ENCODE results near the gene LRRC32. TPM values are rescaled to one million over a fixed set of nuclear protein-coding genes. Genes with fewer than 3 reads are reported as not detected.

Gene LRRC32
- total and polyA plus RNA-seq, 8 donors: 14.0 to 270 (median 23.9) TPM

DNA sequence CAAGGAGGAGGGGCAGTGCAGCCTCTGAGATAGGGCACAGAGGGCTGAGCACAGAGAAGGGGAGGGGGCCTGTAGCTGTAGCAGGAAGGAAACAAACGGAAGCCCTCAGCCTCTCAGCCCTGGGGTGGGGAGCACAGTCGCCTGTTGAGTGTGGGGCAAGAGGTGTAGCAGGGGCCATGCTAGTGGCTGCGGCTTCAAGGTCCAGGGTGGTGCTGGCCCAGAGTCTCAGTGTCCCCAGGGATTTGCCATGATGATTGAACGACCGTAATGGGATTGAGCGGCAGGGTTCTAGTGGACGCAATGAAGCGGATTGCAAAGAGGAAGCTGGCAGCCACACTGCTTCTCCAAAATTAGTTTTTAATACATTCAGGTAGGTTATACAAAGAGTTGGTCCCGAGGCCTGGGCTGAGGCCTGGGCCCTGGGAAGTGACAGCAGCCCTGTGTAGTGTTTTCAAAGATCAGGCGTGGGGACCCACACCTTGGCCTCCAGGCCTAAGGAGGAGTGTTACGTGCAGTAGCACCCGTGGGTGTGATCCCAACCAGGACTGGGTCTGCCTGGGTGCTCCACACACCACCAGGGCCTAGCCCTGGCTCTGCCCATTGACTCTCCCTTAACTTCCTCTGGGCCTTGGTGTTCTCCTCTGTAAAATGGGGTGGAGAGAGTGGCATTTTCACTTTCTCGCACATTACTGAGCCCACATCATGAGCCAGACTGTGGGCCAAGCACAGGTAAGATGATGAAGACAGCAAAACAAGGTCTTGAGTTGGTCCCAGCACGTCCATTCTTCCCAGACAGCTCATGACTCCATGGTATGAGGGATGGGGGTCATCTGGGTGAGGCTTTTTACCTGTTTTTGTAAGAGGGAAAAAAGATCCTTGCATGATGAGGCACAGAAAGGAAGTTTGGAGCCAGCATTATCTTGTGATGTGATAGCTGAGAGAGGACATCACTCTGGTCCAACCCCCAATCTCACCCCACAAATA is 13.1 kb downstream of the LRRC32 start:
- Histone ChIP-seq H3K27me3 (no peaks in the 10 kb centered on the region), H3K9me3 (no peaks in the 10 kb centered on the region), H3K36me3 (peaks cover 0 to 23% (median 22%) of the 10 kb centered on the region in 4 donors), H3K4me1 (peaks cover 13 to 39% (median 29%) of the 10 kb centered on the region in 4 donors), H3K27ac (peak overlapping the region; percentile 7 to 82 (median 24)), H3K4me3 (no peak overlapping the region)
- WGBS, 5 donors: 77 to 84% (median 81%) methylated on average over 14 of the region's 14 CpGs
- intact Hi-C loops (cut with DNase I; ENCODE audit: low total_unique reads): no loop called here
- TF ChIP-seq EP300 (IDR thresholded peaks at IDR 0.05) (no peak), POLR2A (IDR thresholded peaks at IDR 0.05) (no peak)
- DNase-seq: peak in 1 of 2 donors; percentile 18

DNA sequence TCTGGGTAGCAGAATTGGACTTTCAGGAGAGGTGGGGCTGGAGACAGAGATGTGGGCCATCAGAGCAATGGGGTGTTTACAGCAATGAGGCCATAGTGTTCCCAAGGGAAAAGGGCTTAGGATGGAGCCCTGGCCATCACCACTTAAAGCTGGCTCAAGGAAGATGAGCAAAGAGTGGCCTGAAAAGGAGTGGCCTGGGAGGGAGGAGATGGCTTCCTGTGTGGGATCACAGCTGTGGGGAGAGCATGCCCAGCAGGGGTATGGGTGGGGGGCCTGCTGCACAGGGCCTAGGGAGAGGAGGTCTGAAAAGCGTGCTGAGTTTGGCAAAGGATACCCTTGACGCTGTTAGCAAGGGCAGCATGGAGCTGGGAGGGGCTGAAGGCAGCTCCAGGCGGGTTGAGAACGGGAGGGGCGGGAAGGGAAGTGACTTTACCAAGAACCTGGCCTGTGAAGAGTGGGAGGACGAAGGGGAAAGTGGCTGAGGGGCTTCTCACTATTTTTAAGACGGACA is 13.9 kb downstream of the LRRC32 start:
- Histone ChIP-seq H3K36me3 (peaks cover 0 to 23% (median 22%) of the 10 kb centered on the region in 4 donors), H3K4me3 (no peak overlapping the region), H3K4me1 (peaks cover 13 to 39% (median 29%) of the 10 kb centered on the region in 4 donors), H3K9me3 (no peaks in the 10 kb centered on the region), H3K27ac (peak overlapping the region; percentile 7 to 82 (median 24)), H3K27me3 (no peaks in the 10 kb centered on the region)
- 45 to 58% (median 49%) methylated on average over 7 of the region's 7 CpGs for WGBS, 5 donors
- intact Hi-C loops (cut with DNase I; ENCODE audit: low total_unique reads): no loop called here
- DNase-seq: peak; percentile 21 to 68
- TF ChIP-seq, protein P1, sequence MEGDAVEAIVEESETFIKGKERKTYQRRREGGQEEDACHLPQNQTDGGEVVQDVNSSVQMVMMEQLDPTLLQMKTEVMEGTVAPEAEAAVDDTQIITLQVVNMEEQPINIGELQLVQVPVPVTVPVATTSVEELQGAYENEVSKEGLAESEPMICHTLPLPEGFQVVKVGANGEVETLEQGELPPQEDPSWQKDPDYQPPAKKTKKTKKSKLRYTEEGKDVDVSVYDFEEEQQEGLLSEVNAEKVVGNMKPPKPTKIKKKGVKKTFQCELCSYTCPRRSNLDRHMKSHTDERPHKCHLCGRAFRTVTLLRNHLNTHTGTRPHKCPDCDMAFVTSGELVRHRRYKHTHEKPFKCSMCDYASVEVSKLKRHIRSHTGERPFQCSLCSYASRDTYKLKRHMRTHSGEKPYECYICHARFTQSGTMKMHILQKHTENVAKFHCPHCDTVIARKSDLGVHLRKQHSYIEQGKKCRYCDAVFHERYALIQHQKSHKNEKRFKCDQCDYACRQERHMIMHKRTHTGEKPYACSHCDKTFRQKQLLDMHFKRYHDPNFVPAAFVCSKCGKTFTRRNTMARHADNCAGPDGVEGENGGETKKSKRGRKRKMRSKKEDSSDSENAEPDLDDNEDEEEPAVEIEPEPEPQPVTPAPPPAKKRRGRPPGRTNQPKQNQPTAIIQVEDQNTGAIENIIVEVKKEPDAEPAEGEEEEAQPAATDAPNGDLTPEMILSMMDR (IDR thresholded peaks at IDR 0.05): no peak
- TF ChIP-seq POLR2A (IDR thresholded peaks at IDR 0.05) (no peak), EP300 (IDR thresholded peaks at IDR 0.05) (no peak), POLR2AphosphoS5 (IDR thresholded peaks at IDR 0.05) (no peak)

DNA sequence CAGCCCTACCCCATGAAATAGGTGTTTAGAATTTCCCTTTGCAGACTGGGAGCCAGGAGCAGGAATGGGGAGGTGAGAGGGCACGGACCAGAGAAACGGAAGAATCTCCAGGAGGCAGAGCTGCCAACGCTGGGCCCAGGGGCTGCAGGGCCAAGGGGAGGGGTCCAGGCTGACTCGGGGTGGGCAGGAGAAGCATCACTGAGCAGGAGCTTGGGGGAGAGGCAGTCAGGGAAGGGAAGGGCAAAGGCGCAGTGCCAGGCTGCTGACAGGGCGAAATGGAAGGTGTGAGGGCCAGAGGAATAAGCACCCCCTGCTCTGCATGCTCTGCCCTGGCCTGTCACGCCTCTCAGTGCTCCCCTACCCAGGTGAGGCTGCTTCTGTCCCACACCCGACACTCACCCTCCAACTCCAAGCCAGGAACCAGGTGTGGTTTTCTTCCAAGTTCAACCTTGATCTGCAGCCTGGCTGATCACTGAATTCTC is 14.5 kb downstream of the LRRC32 start:
- Histone ChIP-seq H3K4me1 (peaks cover 13 to 39% (median 29%) of the 10 kb centered on the region in 4 donors), H3K36me3 (peaks cover 0 to 22% (median 18%) of the 10 kb centered on the region in 4 donors), H3K27me3 (no peaks in the 10 kb centered on the region), H3K27ac (peak overlapping the region in 4 of 5 donors; percentile 2 to 82 (median 75)), H3K9me3 (no peaks in the 10 kb centered on the region), H3K4me3 (no peak overlapping the region)
- no peak for DNase-seq
- WGBS, 5 donors: 72 to 87% (median 77%) methylated on average over 6 to 8 of the region's 8 CpGs
- TF ChIP-seq POLR2AphosphoS5 (IDR thresholded peaks at IDR 0.05) (no peak), EP300 (IDR thresholded peaks at IDR 0.05) (no peak), POLR2A (IDR thresholded peaks at IDR 0.05) (no peak)
- TF ChIP-seq, protein P1 (IDR thresholded peaks at IDR 0.05): no peak
- intact Hi-C loops (cut with DNase I; ENCODE audit: low total_unique reads): no loop called here

DNA sequence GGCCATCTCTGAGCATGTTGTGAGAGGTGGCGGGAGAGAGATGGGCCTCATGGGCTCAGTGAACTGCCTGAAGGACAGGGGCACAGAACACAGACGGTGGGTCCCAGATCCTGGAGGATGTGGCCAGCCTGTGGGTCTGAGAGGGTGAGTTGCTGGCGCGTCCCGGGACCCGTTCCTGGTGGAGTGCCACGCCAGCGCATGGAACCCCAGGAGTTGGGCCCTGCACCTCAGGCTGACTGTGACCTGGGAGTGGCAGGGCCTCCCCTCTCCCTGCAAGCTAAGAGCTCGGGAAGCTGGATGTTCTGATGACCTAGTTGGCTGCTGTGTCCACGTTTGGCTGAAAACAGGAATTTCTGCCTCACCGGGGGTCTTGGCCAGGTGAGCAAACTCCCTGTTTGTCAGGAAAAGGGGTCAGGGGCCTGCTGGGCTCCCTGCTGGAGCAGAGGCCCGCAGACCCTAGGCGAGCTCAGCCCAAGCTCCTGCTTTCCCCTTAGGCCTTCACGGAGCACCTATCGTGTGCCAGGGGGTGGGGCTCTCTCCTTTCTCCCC is 15.0 kb downstream of the LRRC32 start:
- intact Hi-C loops (cut with DNase I; ENCODE audit: low total_unique reads): no loop called here
- Histone ChIP-seq H3K4me1 (peaks cover 13 to 39% (median 29%) of the 10 kb centered on the region in 4 donors), H3K4me3 (no peak overlapping the region), H3K36me3 (peaks cover 0 to 17% (median 13%) of the 10 kb centered on the region in 4 donors), H3K27ac (peak overlapping the region; percentile 47 to 82 (median 73)), H3K27me3 (no peaks in the 10 kb centered on the region), H3K9me3 (no peaks in the 10 kb centered on the region)
- TF ChIP-seq POLR2AphosphoS5 (IDR thresholded peaks at IDR 0.05) (no peak), POLR2A (IDR thresholded peaks at IDR 0.05) (no peak), EP300 (IDR thresholded peaks at IDR 0.05) (no peak)
- TF ChIP-seq, protein P1 (IDR thresholded peaks at IDR 0.05): no peak
- 60 to 90% (median 78%) methylated on average over 3 to 15 of the region's 15 CpGs for WGBS, 5 donors
- no peak for DNase-seq

Data from stomach (tissue), 9 donors.